GM12872 (cell line): ENCODE results near the gene RPGRIP1.

Experiments used
- TF ChIP-seq, protein P1 (sequence below): IDR thresholded peaks from 3 replicates; pipeline ENCODE4 v1.5.1; 2011; ENCODE audit warnings: low read depth, mild to moderate bottlenecking, low read length, moderate library complexity; ENCODE audit not compliant: insufficient read depth

Gene RPGRIP1

DNA sequence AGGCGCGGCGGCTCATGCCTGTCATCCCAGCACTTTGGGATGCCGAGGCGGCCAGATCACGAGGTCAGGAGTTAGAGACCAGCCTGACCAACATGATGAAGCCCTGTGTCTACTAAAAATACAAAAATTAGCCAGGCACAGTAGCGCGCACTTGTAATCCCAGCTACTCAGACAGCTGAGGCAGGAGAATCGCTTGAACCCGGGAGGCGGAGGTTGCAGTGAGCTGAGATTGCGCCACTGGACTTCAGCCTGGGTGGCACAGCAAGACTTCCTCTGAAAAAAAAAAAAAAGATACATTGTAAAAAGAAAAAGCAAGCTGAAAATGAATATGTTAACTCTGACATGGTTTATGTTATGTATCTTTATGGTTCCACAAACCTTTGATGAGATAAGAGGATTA, 33.6 kb downstream of the RPGRIP1 start:
- TF ChIP-seq, protein P1, sequence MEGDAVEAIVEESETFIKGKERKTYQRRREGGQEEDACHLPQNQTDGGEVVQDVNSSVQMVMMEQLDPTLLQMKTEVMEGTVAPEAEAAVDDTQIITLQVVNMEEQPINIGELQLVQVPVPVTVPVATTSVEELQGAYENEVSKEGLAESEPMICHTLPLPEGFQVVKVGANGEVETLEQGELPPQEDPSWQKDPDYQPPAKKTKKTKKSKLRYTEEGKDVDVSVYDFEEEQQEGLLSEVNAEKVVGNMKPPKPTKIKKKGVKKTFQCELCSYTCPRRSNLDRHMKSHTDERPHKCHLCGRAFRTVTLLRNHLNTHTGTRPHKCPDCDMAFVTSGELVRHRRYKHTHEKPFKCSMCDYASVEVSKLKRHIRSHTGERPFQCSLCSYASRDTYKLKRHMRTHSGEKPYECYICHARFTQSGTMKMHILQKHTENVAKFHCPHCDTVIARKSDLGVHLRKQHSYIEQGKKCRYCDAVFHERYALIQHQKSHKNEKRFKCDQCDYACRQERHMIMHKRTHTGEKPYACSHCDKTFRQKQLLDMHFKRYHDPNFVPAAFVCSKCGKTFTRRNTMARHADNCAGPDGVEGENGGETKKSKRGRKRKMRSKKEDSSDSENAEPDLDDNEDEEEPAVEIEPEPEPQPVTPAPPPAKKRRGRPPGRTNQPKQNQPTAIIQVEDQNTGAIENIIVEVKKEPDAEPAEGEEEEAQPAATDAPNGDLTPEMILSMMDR, result no peak

DNA sequence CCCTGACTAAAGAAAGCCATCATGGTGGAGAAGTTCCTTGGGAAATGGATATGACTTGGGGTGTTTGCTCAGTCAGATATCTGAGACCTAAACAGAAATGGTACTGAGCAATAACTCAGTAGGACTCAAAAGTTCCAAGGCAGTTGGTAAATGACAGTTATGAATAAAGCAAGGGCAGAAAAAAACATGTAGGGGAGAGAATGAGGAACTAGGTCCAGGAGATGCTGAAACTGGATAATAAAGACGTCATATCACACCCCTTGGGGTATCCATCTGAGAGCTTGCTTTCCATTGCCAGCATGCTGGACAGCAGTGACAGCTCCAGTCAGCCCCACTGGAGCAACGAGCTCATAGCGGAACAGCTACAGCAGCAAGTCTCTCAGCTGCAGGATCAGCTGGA, 37.5 kb downstream of the RPGRIP1 start:
- TF ChIP-seq, protein P1, result no peak

DNA sequence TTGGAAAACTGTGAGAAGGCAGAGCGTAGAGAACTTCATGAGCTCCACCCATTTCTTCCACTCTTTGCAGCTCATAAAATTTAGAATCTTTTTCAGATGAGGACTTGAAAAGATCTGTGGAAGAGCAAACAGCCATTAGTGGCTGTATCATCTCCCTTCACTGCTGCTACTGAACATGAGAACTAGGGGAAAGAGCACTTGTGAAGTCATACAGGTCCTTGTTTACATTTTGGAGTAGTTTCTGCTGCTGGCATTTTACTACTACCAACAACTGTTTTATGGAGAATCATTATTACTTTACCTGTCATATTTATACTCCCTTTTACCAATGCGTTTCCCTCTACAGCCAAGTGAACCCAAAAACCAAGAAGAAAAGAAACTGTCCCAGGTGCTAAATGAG, 41.0 kb downstream of the RPGRIP1 start:
- TF ChIP-seq, protein P1, result no peak

DNA sequence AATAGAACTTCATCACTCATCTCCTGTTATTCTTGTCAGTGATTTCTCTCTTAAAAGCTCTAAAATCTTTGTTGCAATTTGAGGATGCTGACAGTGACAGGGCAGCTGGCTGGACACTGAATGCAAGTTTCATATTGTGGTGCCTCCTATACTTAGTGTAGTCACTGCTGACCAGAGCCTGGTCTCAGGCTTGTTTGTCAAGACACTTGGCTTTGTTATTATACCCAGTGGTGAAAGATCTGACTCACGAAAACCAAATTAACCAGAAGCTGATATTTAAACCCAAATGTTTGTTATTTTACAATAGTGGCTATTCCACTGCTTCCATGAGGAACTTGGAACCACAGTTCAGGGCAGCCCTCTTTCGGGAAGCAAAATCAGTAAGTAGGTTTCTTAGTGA, 42.8 kb downstream of the RPGRIP1 start:
- TF ChIP-seq, protein P1, result no peak

DNA sequence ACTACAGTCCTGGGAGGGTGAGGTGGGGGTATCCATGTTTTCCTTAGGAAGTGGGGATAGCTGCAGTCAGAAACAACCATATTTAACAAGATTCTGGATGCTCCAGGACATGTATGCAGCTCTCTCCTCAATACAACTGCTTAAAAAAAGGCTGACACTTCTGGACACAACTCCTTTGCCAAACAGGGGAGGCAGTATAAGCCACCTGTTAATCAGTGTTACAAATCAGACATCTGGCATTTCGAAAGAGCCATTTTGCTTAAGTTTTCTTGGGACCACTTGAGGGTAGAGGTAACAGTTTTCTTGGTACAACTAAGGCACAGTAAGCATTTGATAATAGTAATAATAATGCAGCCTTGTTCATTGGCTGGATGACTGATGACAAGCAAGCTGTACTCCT, 47.1 kb downstream of the RPGRIP1 start:
- TF ChIP-seq, protein P1, result no peak
